Effector memory CD8-positive, alpha-beta T cell (primary cell): ENCODE measurements around the gene ADGRG1.
A peak's percentile ranks its signal among the peaks of the same experiment; 100 is the strongest.

ENCODE experiments used
- ATAC-seq: fragments of 150-1000 bp; cut with Tn5 transposase; replicated peaks from 2 replicates; pipeline ENCODE4 v1.10.0; 2021; ENCODE audit warnings: mild to moderate bottlenecking, moderate library complexity
- DNase-seq, 3 experiments: peaks; one replicate each; pipeline ENCODE4 v3.0.0; 2021
- H3K27ac Mint-ChIP-seq, 2 donors: one replicate each; pipeline ENCODE4 v1.8.0; 2022; ENCODE audit warnings: mild to moderate bottlenecking in 2 of 2, mixed read lengths in 2 of 2, moderate library complexity in 2 of 2
- H3K27me3 Mint-ChIP-seq, 2 donors: one replicate each; pipeline ENCODE4 v1.8.0; 2022; ENCODE audit warnings: mixed read lengths in 2 of 2
- H3K36me3 Mint-ChIP-seq: one replicate; pipeline ENCODE4 v1.8.0; 2022; ENCODE audit warnings: mild to moderate bottlenecking, moderate library complexity, mixed read lengths; ENCODE audit not compliant: insufficient read depth
- H3K4me1 Mint-ChIP-seq, 2 donors: one replicate each; pipeline ENCODE4 v1.8.0; 2022; ENCODE audit warnings: low read depth in 2 of 2, mixed read lengths in 2 of 2
- H3K4me3 Mint-ChIP-seq, 2 donors: one replicate each; pipeline ENCODE4 v1.8.0; 2022; ENCODE audit warnings: mild to moderate bottlenecking in 2 of 2, mixed read lengths in 2 of 2, moderate library complexity in 2 of 2
- H3K9me3 Mint-ChIP-seq, 2 donors: one replicate each; pipeline ENCODE4 v1.8.0; 2022; ENCODE audit warnings: mixed read lengths in 2 of 2

Gene ADGRG1

GRCh38 chr16:57628783-57629293 is 408 bp downstream of the ADGRG1 start:
- ATAC-seq (peak; percentile 16), DNase-seq (no peak)
- Mint-ChIP-seq H3K36me3 (peaks cover 4% of the 10 kb centered on the region), H3K4me1 (peaks cover 27 to 31% of the 10 kb centered on the region in 2 donors), H3K27me3 (peaks cover 6 to 7% of the 10 kb centered on the region in 2 donors), H3K27ac (peak overlapping the region; percentile 63 to 93), H3K4me3 (peak overlapping the region; percentile 54 to 89), H3K9me3 (no peaks in the 10 kb centered on the region)

- Mint-ChIP-seq H3K4me1 (peaks cover 27 to 31% of the 10 kb centered on the region in 2 donors), H3K36me3 (peaks cover 5% of the 10 kb centered on the region), H3K9me3 (no peaks in the 10 kb centered on the region), H3K27ac (peak overlapping the region; percentile 67 to 93), H3K27me3 (peaks cover 6 to 7% of the 10 kb centered on the region in 2 donors), H3K4me3 (peak overlapping the region; percentile 54 to 89)
- ATAC-seq = no peak
- no peak for DNase-seq
Observed at GRCh38 chr16:57629516-57630406, 1.3 kb downstream of the ADGRG1 start.

GRCh38 chr16:57630407-57630797 is 2.0 kb downstream of the ADGRG1 start:
- H3K27me3 Mint-ChIP-seq = peaks cover 6 to 7% of the 10 kb centered on the region in 2 donors
- peak overlapping the region; percentile 54 to 89 for H3K4me3 Mint-ChIP-seq
- peak overlapping the region; percentile 67 to 93 for H3K27ac Mint-ChIP-seq

DNA sequence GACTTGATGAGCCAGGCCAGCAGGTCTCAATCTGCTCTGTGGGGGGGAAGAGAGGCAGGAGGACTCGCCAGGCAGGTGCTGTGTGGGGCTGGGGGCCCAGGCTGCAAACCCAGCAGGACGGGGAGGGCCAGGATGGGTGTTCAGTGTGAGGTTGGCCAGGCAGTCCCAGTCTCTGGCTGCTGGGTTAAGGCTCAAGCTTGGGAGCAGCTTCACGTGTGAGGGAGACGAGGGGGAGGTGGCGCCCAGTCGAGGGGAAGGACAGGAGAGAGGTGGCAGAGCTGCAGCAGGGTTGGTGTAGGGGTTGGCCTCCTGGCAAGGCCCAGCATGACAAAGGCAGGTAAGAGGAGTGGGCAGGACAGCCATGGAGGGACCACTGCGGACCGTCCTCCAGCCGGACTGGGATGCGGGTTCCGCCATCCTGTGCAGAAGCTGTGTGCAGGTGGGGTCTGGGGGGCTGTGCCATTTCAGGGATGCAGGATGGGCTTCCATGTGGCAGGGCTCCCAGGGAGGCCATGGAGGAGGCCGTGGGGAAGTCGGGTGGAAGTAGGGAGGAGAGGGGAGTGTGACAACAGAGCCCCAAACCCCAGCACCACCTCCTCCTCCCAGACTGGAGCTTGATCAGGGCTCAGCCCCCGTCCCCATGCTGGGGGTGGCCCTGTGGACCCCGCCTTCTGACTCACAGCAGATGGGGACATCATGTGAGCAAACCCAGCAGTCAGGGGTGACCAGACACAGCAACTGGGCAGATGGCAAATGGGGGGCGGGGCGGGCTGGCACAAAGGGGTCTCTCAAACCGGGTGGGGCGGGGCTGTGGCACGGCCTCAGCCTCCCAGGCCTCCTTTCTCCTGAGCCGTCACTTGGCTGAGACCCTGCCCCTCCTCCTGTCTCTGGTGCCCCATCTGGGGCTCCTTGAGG is 2.8 kb downstream of the ADGRG1 start:
- no peak for DNase-seq
- Mint-ChIP-seq H3K27ac (peak overlapping the region; percentile 67 to 93), H3K27me3 (peaks cover 6 to 7% of the 10 kb centered on the region in 2 donors), H3K9me3 (no peaks in the 10 kb centered on the region), H3K36me3 (peaks cover 5% of the 10 kb centered on the region), H3K4me1 (peaks cover 26 to 30% of the 10 kb centered on the region in 2 donors), H3K4me3 (peak overlapping the region; percentile 54 to 89)
- no peak for ATAC-seq

More at GRCh38 chr16:57630407-57630797, 2.0 kb downstream of the ADGRG1 start:
- Mint-ChIP-seq H3K9me3 (no peaks in the 10 kb centered on the region), H3K36me3 (peaks cover 5% of the 10 kb centered on the region), H3K4me1 (peaks cover 25 to 28% of the 10 kb centered on the region in 2 donors)
- no peak for DNase-seq
- ATAC-seq = no peak

DNA sequence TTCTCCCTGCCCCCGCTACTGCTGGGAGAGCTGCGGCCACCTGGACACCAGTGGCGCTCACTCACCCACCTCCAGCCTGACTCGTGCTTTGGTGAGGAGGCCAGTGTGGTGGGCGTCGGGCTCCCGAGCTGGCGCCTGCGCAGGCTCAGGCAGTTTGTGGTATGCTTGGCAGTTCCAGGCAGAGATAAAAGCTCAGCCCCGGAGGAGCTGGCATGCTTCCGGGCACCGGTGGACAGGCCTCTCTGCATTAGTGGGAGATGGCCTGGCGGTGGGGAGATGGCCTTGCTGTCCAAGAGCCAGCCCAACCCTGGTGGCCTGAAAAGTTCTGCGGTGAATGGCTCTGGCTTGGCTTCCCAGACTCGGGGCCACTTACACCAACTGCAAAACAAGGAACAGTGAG is 4.1 kb downstream of the ADGRG1 start:
- no peak for ATAC-seq
- Mint-ChIP-seq H3K9me3 (no peaks in the 10 kb centered on the region), H3K36me3 (peaks cover 8% of the 10 kb centered on the region), H3K4me1 (peaks cover 27 to 30% of the 10 kb centered on the region in 2 donors), H3K27me3 (peaks cover 6 to 7% of the 10 kb centered on the region in 2 donors), H3K4me3 (no peak overlapping the region), H3K27ac (no peak overlapping the region)
- no peak for DNase-seq

- peaks cover 9% of the 10 kb centered on the region for H3K36me3 Mint-ChIP-seq
- no peak for ATAC-seq
- no peaks in the 10 kb centered on the region for H3K9me3 Mint-ChIP-seq
- peaks cover 6% of the 10 kb centered on the region in 2 donors for H3K27me3 Mint-ChIP-seq
- peaks cover 22 to 29% of the 10 kb centered on the region in 2 donors for H3K4me1 Mint-ChIP-seq
- no peak overlapping the region for H3K27ac Mint-ChIP-seq
- no peak for DNase-seq
- H3K4me3 Mint-ChIP-seq = no peak overlapping the region
Observed at GRCh38 chr16:57633383-57634064, 5.1 kb downstream of the ADGRG1 start.

GRCh38 chr16:57634171-57634570 is 5.7 kb downstream of the ADGRG1 start:
- H3K4me3 Mint-ChIP-seq = no peak overlapping the region
- peaks cover 15 to 23% of the 10 kb centered on the region in 2 donors for H3K4me1 Mint-ChIP-seq
- no peak overlapping the region for H3K27ac Mint-ChIP-seq
- no peak for DNase-seq
- H3K36me3 Mint-ChIP-seq = peaks cover 9% of the 10 kb centered on the region
- peaks cover 0 to 3% of the 10 kb centered on the region in 2 donors for H3K27me3 Mint-ChIP-seq
- no peak for ATAC-seq
- no peaks in the 10 kb centered on the region for H3K9me3 Mint-ChIP-seq

DNA sequence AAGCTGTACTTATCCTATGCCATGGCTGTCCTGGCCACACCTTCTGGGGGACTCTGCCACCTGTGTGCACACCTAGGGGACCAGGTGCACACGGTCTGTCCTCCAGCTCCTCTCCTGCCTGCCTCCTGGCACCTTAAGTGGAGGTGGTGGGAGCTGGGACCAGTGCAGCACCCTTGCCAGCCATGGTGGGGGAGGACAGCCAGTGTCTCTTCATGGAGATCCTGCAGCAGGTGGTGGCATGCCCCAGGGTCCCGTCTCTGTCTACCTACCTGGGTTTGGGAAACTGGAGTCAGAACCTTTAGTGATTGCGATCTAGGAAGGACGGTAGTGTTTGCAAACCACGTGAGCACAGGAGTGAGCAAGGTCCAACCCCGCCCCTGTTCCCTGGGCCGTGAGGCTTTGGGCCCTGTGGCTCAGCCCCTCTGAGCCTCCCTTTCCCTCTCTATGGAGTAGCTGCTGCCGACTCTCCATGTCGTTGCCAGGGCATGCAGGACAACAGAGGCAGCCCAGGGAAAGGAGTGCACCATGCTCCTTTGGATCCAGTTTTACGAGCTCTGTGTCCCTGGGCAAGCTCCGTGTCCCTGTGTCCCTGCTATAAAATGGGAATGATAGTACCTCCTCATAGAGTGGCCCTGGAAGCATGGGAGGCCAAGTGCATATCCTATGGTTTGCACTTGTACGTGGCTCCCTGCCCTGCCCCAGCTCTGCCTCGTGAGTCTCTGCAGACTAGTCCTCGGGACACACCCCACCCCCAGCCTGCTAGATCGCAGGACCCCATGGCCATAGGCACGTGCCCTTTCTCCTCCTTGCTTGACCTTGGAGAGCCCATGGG is 7.1 kb downstream of the ADGRG1 start:
- ATAC-seq = no peak
- Mint-ChIP-seq H3K4me1 (peaks cover 20 to 25% of the 10 kb centered on the region in 2 donors), H3K36me3 (peaks cover 9% of the 10 kb centered on the region), H3K27me3 (no peaks in the 10 kb centered on the region), H3K9me3 (no peaks in the 10 kb centered on the region), H3K4me3 (no peak overlapping the region), H3K27ac (no peak overlapping the region)
- DNase-seq = no peak

DNA sequence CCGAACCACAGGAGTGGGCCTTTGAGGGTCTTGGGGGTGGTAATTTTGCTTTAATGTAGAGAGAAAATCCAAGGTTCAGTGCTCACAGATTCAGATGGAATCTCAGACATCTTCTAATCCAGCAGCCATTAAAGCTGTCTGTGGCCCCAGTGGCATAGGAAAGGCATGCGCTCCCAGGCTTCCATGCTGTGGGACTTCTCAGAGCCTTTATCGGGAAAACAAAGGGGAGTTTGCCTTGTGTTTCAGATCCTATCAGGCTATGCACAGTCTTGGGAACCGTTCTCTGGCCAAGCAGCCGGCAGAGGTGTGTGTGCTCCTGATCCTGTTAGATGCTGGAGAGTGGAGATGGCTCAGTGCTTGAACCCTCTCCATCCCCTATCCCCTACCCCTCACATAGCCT is 7.8 kb downstream of the ADGRG1 start:
- DNase-seq (no peak), ATAC-seq (no peak)
- Mint-ChIP-seq H3K4me3 (no peak overlapping the region), H3K36me3 (peaks cover 12% of the 10 kb centered on the region), H3K27ac (peak overlapping the region in 1 of 2 donors; percentile 14), H3K27me3 (no peaks in the 10 kb centered on the region), H3K9me3 (no peaks in the 10 kb centered on the region), H3K4me1 (peaks cover 18 to 19% of the 10 kb centered on the region in 2 donors)

GRCh38 chr16:57637020-57637419 is 8.6 kb downstream of the ADGRG1 start:
- DNase-seq (no peak), ATAC-seq (no peak)
- Mint-ChIP-seq H3K27me3 (no peaks in the 10 kb centered on the region), H3K4me1 (peaks cover 18 to 19% of the 10 kb centered on the region in 2 donors), H3K27ac (peak overlapping the region in 1 of 2 donors; percentile 14), H3K9me3 (no peaks in the 10 kb centered on the region), H3K36me3 (peaks cover 12% of the 10 kb centered on the region), H3K4me3 (no peak overlapping the region)

GRCh38 chr16:57637424-57637823 is 9.0 kb downstream of the ADGRG1 start:
- H3K4me1 Mint-ChIP-seq = peaks cover 18 to 19% of the 10 kb centered on the region in 2 donors
- ATAC-seq (no peak), DNase-seq (no peak)
- no peak overlapping the region for H3K4me3 Mint-ChIP-seq
- H3K36me3 Mint-ChIP-seq = peaks cover 12% of the 10 kb centered on the region
- peak overlapping the region in 1 of 2 donors; percentile 14 for H3K27ac Mint-ChIP-seq
- no peaks in the 10 kb centered on the region for H3K27me3 Mint-ChIP-seq
- H3K9me3 Mint-ChIP-seq = no peaks in the 10 kb centered on the region

- ATAC-seq (no peak), DNase-seq (no peak)
- peaks cover 12% of the 10 kb centered on the region for H3K36me3 Mint-ChIP-seq
- H3K9me3 Mint-ChIP-seq = no peaks in the 10 kb centered on the region
- H3K4me3 Mint-ChIP-seq = peak overlapping the region in 1 of 2 donors; percentile 18
- H3K27ac Mint-ChIP-seq = peak overlapping the region; percentile 14 to 73
- peaks cover 19% of the 10 kb centered on the region in 2 donors for H3K4me1 Mint-ChIP-seq
- no peaks in the 10 kb centered on the region for H3K27me3 Mint-ChIP-seq
Observed at GRCh38 chr16:57637965-57638364, 9.5 kb downstream of the ADGRG1 start.
